A204.1 (cell line): ENCODE data around the gene NFATC1.
A peak's percentile ranks its signal among the peaks of the same experiment; 100 is the strongest.

Experiments used
- FAIRE-seq: peaks from 2 replicates; lab custom pipeline; 2012; peaks lifted over from hg19 to GRCh38; lab: Jason Lieb, UNC

NFATC1 gene

GRCh38 chr18:79458131-79458838, 62.6 kb downstream of the NFATC1 start:
- peak; percentile 94 for FAIRE-seq

DNA sequence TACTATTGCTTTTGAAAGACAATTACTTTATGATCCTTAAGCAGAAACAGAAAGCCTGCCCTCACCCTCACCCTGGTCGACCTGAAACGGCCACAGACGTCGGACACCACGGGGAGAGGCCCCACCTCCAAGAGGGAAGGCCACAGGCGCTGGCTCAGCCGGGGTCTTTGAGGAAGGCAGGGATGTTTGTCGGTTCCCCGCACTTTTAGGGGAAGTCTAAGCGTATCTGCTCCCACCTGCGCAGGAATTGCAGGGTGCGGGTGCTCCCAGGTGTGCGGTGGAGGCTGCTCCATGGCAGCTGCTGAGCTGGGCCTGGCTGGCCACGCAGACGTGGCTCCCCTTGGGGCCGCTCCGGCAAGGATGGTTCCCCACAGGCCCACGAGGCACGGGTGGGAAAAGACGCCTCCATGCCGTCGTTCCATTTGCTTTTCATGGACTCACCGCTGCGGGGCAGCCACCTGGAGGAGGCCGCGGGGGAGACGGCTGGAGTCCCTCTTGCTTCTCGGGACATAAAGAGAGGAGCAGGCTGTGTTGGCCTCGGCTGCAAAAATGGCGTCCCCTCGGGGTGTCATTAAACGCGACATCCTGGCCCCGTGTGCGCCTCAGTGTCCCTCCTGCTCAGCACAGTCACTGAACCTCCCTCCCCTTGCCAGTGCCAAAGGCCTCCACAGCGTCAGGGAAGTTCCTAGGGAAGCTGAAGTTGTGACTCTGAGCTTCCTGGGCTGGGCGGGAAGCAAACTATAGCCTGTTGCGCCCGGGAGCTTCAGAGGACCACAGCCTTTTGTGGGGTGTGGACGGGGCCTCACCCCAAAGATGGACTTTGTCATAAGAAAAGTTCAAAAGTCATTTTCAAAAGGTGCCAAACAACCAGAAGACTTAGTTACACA, 63.4 kb downstream of the NFATC1 start:
- FAIRE-seq, result no peak

DNA sequence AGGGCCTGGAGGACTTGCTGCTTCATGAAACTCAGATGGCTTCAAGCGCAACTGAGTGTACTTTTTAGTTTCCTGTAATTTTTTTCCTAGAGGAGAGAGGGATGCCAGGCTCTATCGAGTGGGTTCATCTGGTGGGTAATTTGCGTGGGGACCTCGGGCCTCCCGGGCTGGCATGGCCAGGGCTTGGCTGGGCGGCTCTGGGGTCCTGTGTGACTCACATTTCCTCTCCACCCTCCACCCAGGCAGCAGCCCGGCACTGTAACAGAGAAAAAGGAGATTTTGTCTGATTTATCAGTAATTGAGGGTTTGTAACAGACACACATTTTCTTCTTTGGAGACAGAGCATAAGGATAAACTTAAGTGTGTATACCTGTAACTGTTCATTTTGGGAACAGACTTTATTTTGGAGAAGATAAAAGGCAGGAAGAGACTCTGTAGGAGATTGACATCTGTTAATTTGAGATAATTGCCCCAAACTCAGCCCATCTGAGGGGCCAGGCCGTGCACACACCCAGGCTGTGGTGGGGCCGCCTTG, 64.3 kb downstream of the NFATC1 start:
- FAIRE-seq, result peak; percentile 77

GRCh38 chr18:79460481-79461300, 65.0 kb downstream of the NFATC1 start:
- no peak for FAIRE-seq

DNA sequence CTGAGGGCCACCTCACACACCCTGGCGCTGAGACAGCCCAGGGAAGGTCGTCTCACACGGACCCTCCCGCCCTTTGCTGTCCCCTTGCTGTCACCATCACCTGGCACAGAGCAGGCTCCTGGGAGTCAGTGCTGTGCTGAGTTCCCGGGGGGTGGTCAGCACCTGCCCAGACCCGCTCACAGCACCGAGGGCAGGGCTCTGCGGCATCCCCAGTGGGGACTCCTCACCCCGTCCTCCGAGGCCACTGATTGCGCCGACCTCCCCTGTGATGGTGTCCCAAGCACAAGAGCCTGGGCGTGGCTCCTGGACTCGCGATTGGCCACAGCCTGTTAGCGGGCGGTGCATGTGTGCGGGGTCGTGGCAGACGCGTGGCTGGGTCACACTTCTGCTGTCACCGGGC, 65.9 kb downstream of the NFATC1 start:
- no peak for FAIRE-seq

GRCh38 chr18:79463424-79463960, 67.8 kb downstream of the NFATC1 start:
- FAIRE-seq, result no peak

DNA sequence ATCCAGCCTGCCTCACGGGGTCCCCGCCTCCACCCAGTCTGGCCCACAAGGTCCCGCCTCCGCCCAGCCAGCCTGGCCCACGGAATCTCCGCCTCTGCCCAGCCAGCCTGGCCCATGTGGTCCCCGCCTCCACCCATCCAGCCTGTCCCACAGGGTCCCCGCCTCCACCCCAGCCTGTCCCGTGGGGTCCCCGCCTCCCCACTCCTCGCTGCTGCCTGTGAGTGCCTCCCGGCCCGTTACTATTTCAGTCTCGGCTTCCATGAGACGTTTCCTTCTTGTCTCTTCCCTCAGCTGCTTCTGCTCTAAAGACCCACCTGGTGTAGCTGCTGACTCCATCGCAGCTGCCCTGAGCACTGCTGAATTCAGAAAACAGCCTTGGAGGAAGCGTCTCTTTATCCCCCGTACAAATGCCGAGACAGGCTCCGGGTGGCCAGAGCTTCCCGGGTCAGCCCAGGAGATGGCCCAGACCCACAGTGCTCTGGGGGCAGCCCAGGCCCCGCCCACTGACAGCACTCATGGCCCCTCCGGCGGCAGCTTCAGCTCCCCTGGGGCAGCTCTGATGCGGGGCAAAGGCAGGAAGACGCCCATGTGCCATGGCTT, 69.8 kb downstream of the NFATC1 start:
- no peak for FAIRE-seq

DNA sequence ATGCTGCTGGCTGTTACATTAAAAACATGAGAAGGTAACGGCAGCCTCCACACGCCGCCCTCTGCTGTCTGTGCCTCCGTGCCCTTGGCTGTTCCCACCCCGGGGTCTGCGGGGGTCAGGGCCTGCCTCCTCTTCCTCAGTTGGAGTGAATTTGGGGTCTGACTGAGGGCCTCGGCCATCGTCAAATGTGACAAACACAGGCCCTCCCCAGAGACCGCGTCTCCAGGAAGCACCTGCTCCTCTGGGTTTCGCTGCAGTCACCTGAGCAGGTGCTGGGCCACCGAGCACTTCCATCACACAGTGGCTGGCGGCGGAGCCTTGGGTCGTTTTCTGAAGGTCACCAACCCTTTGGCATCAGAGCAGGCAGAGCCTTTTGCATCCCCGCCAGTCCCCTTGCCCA, 70.9 kb downstream of the NFATC1 start:
- no peak for FAIRE-seq

GRCh38 chr18:79467126-79467525, 71.4 kb downstream of the NFATC1 start:
- no peak for FAIRE-seq

GRCh38 chr18:79468119-79468789, 72.5 kb downstream of the NFATC1 start:
- no peak for FAIRE-seq

DNA sequence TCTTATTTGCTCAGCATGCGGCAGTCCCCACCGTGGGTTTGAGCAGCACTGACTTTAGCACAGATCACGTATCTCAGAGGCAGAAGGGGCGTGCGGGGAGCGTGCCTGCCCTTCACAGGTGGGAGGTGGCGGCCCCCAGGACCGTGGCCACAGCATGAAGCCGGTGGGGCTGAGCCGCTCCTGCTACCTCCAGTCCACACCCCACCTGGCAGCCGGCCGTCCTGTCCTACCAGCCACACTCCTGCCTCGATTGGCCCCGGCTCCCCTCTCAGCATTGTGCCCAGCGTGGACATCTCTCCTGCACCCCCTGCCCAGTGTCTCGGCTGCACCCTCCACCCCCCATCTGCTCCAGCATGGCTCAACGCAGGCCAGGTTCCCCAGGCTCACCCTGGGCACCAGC, 73.6 kb downstream of the NFATC1 start:
- no peak for FAIRE-seq

GRCh38 chr18:79469751-79470505, 74.2 kb downstream of the NFATC1 start:
- FAIRE-seq, result no peak

DNA sequence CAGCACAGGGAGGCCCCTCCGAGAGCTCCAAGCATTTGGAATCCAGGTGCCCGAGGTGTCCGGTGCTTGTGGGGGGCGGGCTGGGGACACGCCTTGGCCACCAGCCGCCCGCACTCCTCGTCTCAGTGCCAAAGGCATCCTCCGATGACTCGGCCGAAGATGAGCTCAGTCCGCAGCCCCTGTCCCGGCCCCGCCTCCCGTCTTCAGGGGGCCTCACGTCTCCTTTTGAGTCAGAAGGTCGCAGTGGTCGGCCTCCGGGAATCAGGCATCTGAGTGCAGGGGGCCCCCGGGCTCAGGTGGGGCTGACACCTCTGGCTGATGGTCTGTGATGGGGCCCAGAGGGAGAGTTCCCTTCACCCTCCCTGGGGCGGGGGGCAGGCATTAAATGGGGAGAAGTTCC, 74.8 kb downstream of the NFATC1 start:
- FAIRE-seq, result no peak

GRCh38 chr18:79471046-79471445, 75.3 kb downstream of the NFATC1 start:
- no peak for FAIRE-seq

GRCh38 chr18:79471597-79471996, 75.9 kb downstream of the NFATC1 start:
- no peak for FAIRE-seq

DNA sequence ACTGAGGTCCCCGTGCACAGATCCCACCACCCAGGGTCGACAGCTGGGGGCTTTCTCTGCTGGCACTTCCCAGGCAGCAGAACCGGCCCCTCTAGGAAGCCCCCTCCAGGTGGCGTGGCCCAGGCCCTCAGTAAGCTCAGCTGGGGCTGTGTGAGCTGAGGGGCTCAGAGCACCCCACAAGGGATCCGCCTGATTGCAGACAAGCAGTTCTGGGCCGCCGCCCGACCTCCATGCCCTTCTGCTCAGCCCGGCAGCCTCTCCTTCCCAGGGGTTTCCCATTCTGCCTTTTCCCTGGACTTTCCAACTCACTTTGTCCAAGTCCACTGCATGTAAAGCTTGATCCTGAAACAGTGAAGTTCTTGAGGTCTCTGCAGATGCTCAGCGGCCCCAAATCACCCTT, 76.4 kb downstream of the NFATC1 start:
- FAIRE-seq, result no peak

GRCh38 chr18:79472946-79473345, 77.2 kb downstream of the NFATC1 start:
- no peak for FAIRE-seq

DNA sequence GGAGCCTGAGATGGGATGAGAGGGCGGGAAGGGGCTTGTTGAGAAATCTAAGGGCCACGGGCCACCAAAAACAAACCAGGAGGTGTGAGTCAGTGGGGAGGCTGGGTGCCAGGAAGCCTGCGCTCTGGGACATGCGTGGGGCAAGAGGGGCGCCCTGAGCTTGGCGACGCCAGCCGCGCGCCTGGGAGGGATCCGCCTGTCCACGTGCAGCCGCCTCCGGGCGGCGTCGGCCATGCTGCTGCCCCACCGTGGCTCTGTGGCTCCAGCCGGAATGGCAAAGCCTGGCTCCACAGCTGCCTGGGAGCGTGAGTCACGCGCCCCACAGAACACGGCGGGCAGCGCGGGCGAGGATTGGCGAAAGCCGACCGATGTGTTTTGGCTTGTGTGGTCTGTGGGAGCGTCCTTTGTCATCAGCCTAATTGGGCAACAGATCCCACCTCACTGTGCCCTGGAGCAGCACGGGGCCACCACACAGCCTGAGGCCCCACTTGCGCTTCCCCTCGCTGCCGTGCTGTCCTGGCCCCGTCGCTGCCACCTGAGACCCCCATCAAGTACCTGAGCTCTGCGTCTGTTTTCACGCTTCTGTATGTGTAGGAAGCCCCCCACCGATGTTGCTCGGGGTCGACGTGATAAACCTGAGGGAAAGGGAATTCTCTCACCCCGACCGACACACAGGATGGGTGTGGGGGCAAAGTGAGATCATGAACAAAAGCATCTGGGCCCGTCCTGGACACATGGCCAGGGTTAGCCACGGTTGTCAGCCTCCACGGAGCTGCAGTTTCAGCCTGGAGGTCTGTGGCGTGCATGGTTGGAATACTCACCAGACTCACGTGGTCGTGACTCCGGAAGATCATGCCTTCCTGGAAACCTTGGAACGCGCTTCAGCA, 80.5 kb downstream of the NFATC1 start:
- FAIRE-seq, result no peak

GRCh38 chr18:79476918-79477571, 81.3 kb downstream of the NFATC1 start:
- no peak for FAIRE-seq
